GM18861 (cell line): ENCODE data around the gene ABHD1.
A peak's percentile ranks its signal among the peaks of the same experiment; 100 is the strongest.

Experiments used
- ATAC-seq: cut with Tn5 transposase; IDR thresholded peaks from one replicate; pipeline ENCODE4 v1.9.1; 2021; ENCODE audit not compliant: unreplicated experiment

The ABHD1 gene

GRCh38 chr2:27086724-27087593 is 36.7 kb upstream of the ABHD1 start, which contains the start of gene KHK:
TSS of gene KHK (plus strand) at chr2:27086772. CDS start at chr2:27087260, 488 bp downstream.
- peak; percentile 11 for ATAC-seq

- ATAC-seq, result no peak
Measured at GRCh38 chr2:27087823-27088410, 35.7 kb upstream of the ABHD1 start.

GRCh38 chr2:27088634-27089033 is 35.0 kb upstream of the ABHD1 start:
- no peak for ATAC-seq

GRCh38 chr2:27089111-27089954 is 34.3 kb upstream of the ABHD1 start:
- no peak for ATAC-seq

- no peak for ATAC-seq
Measured at GRCh38 chr2:27091746-27092695, 31.6 kb upstream of the ABHD1 start.

- ATAC-seq, result no peak
Measured at GRCh38 chr2:27092696-27093429, 30.8 kb upstream of the ABHD1 start.

- no peak for ATAC-seq
Measured at GRCh38 chr2:27093430-27094352, 29.9 kb upstream of the ABHD1 start.

GRCh38 chr2:27094353-27094984 is 29.1 kb upstream of the ABHD1 start:
- ATAC-seq, result no peak

GRCh38 chr2:27095427-27095744 is 28.2 kb upstream of the ABHD1 start:
- no peak for ATAC-seq

- no peak for ATAC-seq
Measured at GRCh38 chr2:27095745-27096651, 27.6 kb upstream of the ABHD1 start.

GRCh38 chr2:27096748-27097297 is 26.8 kb upstream of the ABHD1 start:
- ATAC-seq, result no peak

- ATAC-seq, result no peak
Measured at GRCh38 chr2:27097341-27097740, 26.3 kb upstream of the ABHD1 start.

GRCh38 chr2:27099334-27099955 is 24.2 kb upstream of the ABHD1 start:
- no peak for ATAC-seq

GRCh38 chr2:27100036-27100435 is 23.6 kb upstream of the ABHD1 start:
- no peak for ATAC-seq

- ATAC-seq, result no peak
Measured at GRCh38 chr2:27102329-27102728, 21.3 kb upstream of the ABHD1 start.

GRCh38 chr2:27105981-27106380 is 17.6 kb upstream of the ABHD1 start:
- no peak for ATAC-seq

- ATAC-seq, result no peak
Measured at GRCh38 chr2:27108221-27108620, 15.4 kb upstream of the ABHD1 start.
